H9 (cell line): ENCODE data around the gene HBZ. TPM values are rescaled to one million over a fixed set of nuclear protein-coding genes. Genes with fewer than 3 reads are reported as not detected.
A peak's percentile ranks its signal among the peaks of the same experiment; 100 is the strongest.

ENCODE experiments used
- DNase-seq: peaks from one replicate; pipeline ENCODE4 v3.0.0-alpha.2; 2017
- H2AFZ ChIP-seq: one replicate; pipeline ENCODE4 v1.6.1; 2013; ENCODE audit warnings: mild to moderate bottlenecking, low read length, control low read depth, moderate library complexity
- H2AK5ac ChIP-seq: 2 replicates; pipeline ENCODE4 v1.6.1; 2013; ENCODE audit warnings: low read length, control low read depth, mixed read lengths; ENCODE audit not compliant: insufficient read length
- H2BK120ac ChIP-seq: one replicate; pipeline ENCODE4 v1.6.1; 2013; ENCODE audit warnings: low read depth, mild to moderate bottlenecking, low read length, control low read depth, inconsistent platforms; ENCODE audit not compliant: poor library complexity, severe bottlenecking
- H2BK12ac ChIP-seq: 2 replicates; pipeline ENCODE4 v1.6.1; 2013; ENCODE audit warnings: low read length, control low read depth, mixed read lengths, low read depth; ENCODE audit not compliant: insufficient read length
- H2BK15ac ChIP-seq: 2 replicates; pipeline ENCODE4 v1.6.1; 2013; ENCODE audit warnings: low read depth, low read length, control low read depth
- H2BK20ac ChIP-seq: one replicate; pipeline ENCODE4 v1.6.1; 2013; ENCODE audit warnings: low read depth, mild to moderate bottlenecking, low read length, control low read depth, inconsistent platforms; ENCODE audit not compliant: poor library complexity, severe bottlenecking
- H2BK5ac ChIP-seq: 2 replicates; pipeline ENCODE4 v1.6.1; 2013; ENCODE audit warnings: low read length, control low read depth, mixed read lengths; ENCODE audit not compliant: insufficient read length
- H3K14ac ChIP-seq: 2 replicates; pipeline ENCODE4 v1.6.1; 2013; ENCODE audit warnings: low read length, control low read depth; ENCODE audit not compliant: insufficient read depth
- H3K18ac ChIP-seq: 2 replicates; pipeline ENCODE4 v1.6.1; 2013; ENCODE audit warnings: low read depth, mild to moderate bottlenecking, mixed read lengths, low read length, control low read depth; ENCODE audit not compliant: insufficient read length
- H3K23ac ChIP-seq: 2 replicates; pipeline ENCODE4 v1.6.1; 2013; ENCODE audit warnings: low read length, control low read depth, mixed read lengths, low read depth; ENCODE audit not compliant: insufficient read length
- H3K23me2 ChIP-seq: 2 replicates; pipeline ENCODE4 v1.6.1; 2013; ENCODE audit warnings: low read depth, mild to moderate bottlenecking, mixed read lengths, low read length, control low read depth; ENCODE audit not compliant: insufficient read length, poor library complexity, severe bottlenecking
- H3K27ac ChIP-seq: 2 replicates; pipeline ENCODE4 v1.5.1; 2013; ENCODE audit warnings: low read length, control low read depth, mixed read lengths, low read depth; ENCODE audit not compliant: insufficient read length
- H3K27me3 ChIP-seq: 2 replicates; pipeline ENCODE4 v1.6.1; 2013; ENCODE audit warnings: low read length, control low read depth, inconsistent platforms; ENCODE audit not compliant: insufficient read depth
- H3K4ac ChIP-seq: 2 replicates; pipeline ENCODE4 v1.6.1; 2013; ENCODE audit warnings: low read depth, mild to moderate bottlenecking, control low read depth, inconsistent platforms, low read length, moderate library complexity
- H3K4me1 ChIP-seq: 2 replicates; pipeline ENCODE4 v1.6.1; 2013; ENCODE audit warnings: low read length, control low read depth, inconsistent platforms; ENCODE audit not compliant: insufficient read depth
- H3K4me2 ChIP-seq: 2 replicates; pipeline ENCODE4 v1.6.1; 2013; ENCODE audit warnings: low read length, control low read depth, mixed read lengths; ENCODE audit not compliant: insufficient read length, insufficient read depth
- H3K56ac ChIP-seq: 2 replicates; pipeline ENCODE4 v1.6.1; 2013; ENCODE audit warnings: low read depth, mild to moderate bottlenecking, mixed read lengths, low read length, control low read depth; ENCODE audit not compliant: insufficient read length
- H3K79me1 ChIP-seq: 2 replicates; pipeline ENCODE4 v1.6.1; 2013; ENCODE audit warnings: low read depth, mild to moderate bottlenecking, moderate library complexity, low read length, control low read depth, inconsistent platforms; ENCODE audit not compliant: insufficient read depth, poor library complexity, severe bottlenecking
- H3K79me2 ChIP-seq: 2 replicates; pipeline ENCODE4 v1.6.1; 2013; ENCODE audit warnings: low read length, control low read depth, inconsistent platforms; ENCODE audit not compliant: insufficient read depth
- H3K9ac ChIP-seq: 2 replicates; pipeline ENCODE4 v1.6.1; 2013; ENCODE audit warnings: low read length, control low read depth, mixed read lengths; ENCODE audit not compliant: insufficient read length; ENCODE audit errors: extremely low read depth
- H3K9me3 ChIP-seq: one replicate; pipeline ENCODE4 v1.6.1; 2013; ENCODE audit warnings: low read depth, low read length, inconsistent platforms; ENCODE audit not compliant: control insufficient read depth
- H3T11ph ChIP-seq: one replicate; pipeline ENCODE4 v1.6.1; 2013; ENCODE audit warnings: mild to moderate bottlenecking, low read length, control low read depth, inconsistent platforms
- H4K20me1 ChIP-seq: one replicate; pipeline ENCODE4 v1.6.1; 2013; ENCODE audit not compliant: control insufficient read depth, insufficient read length, insufficient read depth
- H4K5ac ChIP-seq: 2 replicates; pipeline ENCODE4 v1.6.1; 2013; ENCODE audit warnings: low read depth, mild to moderate bottlenecking, mixed read lengths, low read length, control low read depth; ENCODE audit not compliant: insufficient read length
- H4K8ac ChIP-seq: replicated peaks from 2 replicates; pipeline ENCODE4 v1.6.1; 2013; ENCODE audit warnings: low read length, control low read depth, mixed read lengths, low read depth; ENCODE audit not compliant: insufficient read length
- H4K91ac ChIP-seq: 2 replicates; pipeline ENCODE4 v1.6.1; 2013; ENCODE audit warnings: low read depth, mild to moderate bottlenecking, moderate library complexity, mixed read lengths, low read length, control low read depth; ENCODE audit not compliant: insufficient read length
- H3K27ac Mint-ChIP-seq, 3 experiments: 2 replicates in 2 of 3; 3 replicates in 1 of 3; pipeline ENCODE4 v1.8.0; 2020 to 2021; ENCODE audit warnings: mixed read lengths in 3 of 3, mild to moderate bottlenecking in 1 of 3, moderate library complexity in 1 of 3
- H3K27me3 Mint-ChIP-seq: 2 replicates; pipeline ENCODE4 v1.8.0; 2021; ENCODE audit warnings: low read depth, mild to moderate bottlenecking, moderate library complexity, mixed read lengths
- H3K36me3 Mint-ChIP-seq, 3 experiments: 2 replicates in 2 of 3; 3 replicates in 1 of 3; pipeline ENCODE4 v1.8.0; 2020 to 2021; ENCODE audit warnings: low read depth in 3 of 3, mixed read lengths in 3 of 3; ENCODE audit not compliant: insufficient read depth in 1 of 3
- H3K4me1 Mint-ChIP-seq, 2 experiments: 2 replicates each; pipeline ENCODE4 v1.8.0; 2020; ENCODE audit warnings: mixed read lengths in 2 of 2
- H3K4me3 Mint-ChIP-seq, 2 experiments: 2 replicates in 1 of 2; 3 replicates in 1 of 2; pipeline ENCODE4 v1.8.0; 2020 to 2021; ENCODE audit warnings: mild to moderate bottlenecking in 2 of 2, mixed read lengths in 2 of 2, moderate library complexity in 1 of 2
- H3K9me3 Mint-ChIP-seq, 2 experiments: 2 replicates in 1 of 2; 3 replicates in 1 of 2; pipeline ENCODE4 v1.8.0; 2020; ENCODE audit warnings: mild to moderate bottlenecking in 2 of 2, mixed read lengths in 2 of 2, moderate library complexity in 1 of 2
- CTCF ChIP-seq: fragments of 200-600 bp; sonication (generic); conservative IDR thresholded peaks from 3 replicates; pipeline ENCODE4 v1.8.0; 2021; ENCODE audit warnings: antibody characterized with exemption, mild to moderate bottlenecking
- WGBS: extraction: QIAGEN DNeasy Blood & Tissue Kit; methylation state at CpG from one replicate; pipeline ENCODE4 v1.1.7; 2013; ENCODE audit warnings: missing lambda C conversion rate, low lambda C conversion rate, mixed read lengths; ENCODE audit not compliant: insufficient read length; ENCODE audit errors: extremely low coverage; 5-methylcytosine and 5-hydroxymethylcytosine counted together
- total RNA-seq: library from RNA; stranded (reverse); gene quantifications from 2 replicates; pipeline ENCODE4 v1.2.1, GENCODE V29; 2021

Gene HBZ
- total RNA-seq, 1 experiment from 2014 or later: not detected

- H3K23ac ChIP-seq: no peak overlapping the region
- Mint-ChIP-seq H3K27me3 (peaks cover 35% of the 10 kb centered on the region), H3K4me3 (peak overlapping the region in 1 of 2 experiments; percentile 42; a peak in 2 of 5 replicates), H3K27ac (no peak overlapping the region), H3K4me1 (0 out of 4 replicates have a peak, but pooled peaks cover 0 to 7% of the 10 kb centered on the region in 2 experiments), H3K36me3 (peaks cover 6 to 15% (median 11%) of the 10 kb centered on the region in 3 experiments; a peak in 6 of 7 replicates), H3K9me3 (no peaks in the 10 kb centered on the region; a peak in 1 of 5 replicates)
- H2BK20ac ChIP-seq: no peak overlapping the region
- H2BK12ac ChIP-seq: no peak overlapping the region
- peaks cover 5% of the 10 kb centered on the region for H3K23me2 ChIP-seq
- no peak overlapping the region for H4K91ac ChIP-seq
- H4K8ac ChIP-seq: no peak overlapping the region
- no peak overlapping the region for H3K4me2 ChIP-seq
- H2BK5ac ChIP-seq: no peak overlapping the region
- H3K56ac ChIP-seq: no peak overlapping the region
- H3K14ac ChIP-seq: no peak overlapping the region
- no peaks in the 10 kb centered on the region for H3K9me3 ChIP-seq
- H3K79me2 ChIP-seq: no peaks in the 10 kb centered on the region
- H2BK15ac ChIP-seq: no peak overlapping the region
- H4K20me1 ChIP-seq: no peaks in the 10 kb centered on the region
- no peak overlapping the region for H2AFZ ChIP-seq
- no peak overlapping the region for H3K27ac ChIP-seq
- WGBS: no CpG with 5 or more reads among the region's 22 CpGs
- H3K18ac ChIP-seq: no peak overlapping the region
- TF ChIP-seq CTCF: peak; percentile 99
- H3K27me3 ChIP-seq: peaks cover 29% of the 10 kb centered on the region
- H4K5ac ChIP-seq: no peak overlapping the region
- no peak overlapping the region for H3K4ac ChIP-seq
- H3K79me1 ChIP-seq: no peaks in the 10 kb centered on the region
- no peak overlapping the region for H3K9ac ChIP-seq
- no peaks in the 10 kb centered on the region for H3K4me1 ChIP-seq
- H2AK5ac ChIP-seq: no peak overlapping the region
- DNase-seq: no peak
- no peak overlapping the region for H3T11ph ChIP-seq
- H2BK120ac ChIP-seq: no peak overlapping the region
Observed at GRCh38 chr16:181565-182021, 29.1 kb downstream of the HBZ start.
